ENCODE measurements around the gene IPP. TPM values are rescaled to one million over a fixed set of nuclear protein-coding genes. Genes with fewer than 3 reads are reported as not detected.
"Not testable (repeated sequence)": the region's sequence is repeated elsewhere in the genome, so short reads cannot be mapped to it uniquely, and the experiment has no call there.

IPP gene
- total RNA-seq, 1 donor from 2014 or later: 18.8 TPM

GRCh38 chr1:45753248-45754037, 3.0 kb upstream of the IPP start:
- peaks cover 30% of the 10 kb centered on the region for H3K4me1 Mint-ChIP-seq
- TF ChIP-seq CTCF (conservative IDR thresholded peaks at IDR 0.05): no peak
- peak overlapping the region; percentile 79 for H3K27ac Mint-ChIP-seq (ENCODE audit: unreplicated experiment)
- peak overlapping the region; percentile 46 for H3K4me3 Mint-ChIP-seq
- peaks cover 5% of the 10 kb centered on the region for H3K9me3 Mint-ChIP-seq
- no peak for DNase-seq (ENCODE audit: low read depth, low spot score)
- H3K27me3 Mint-ChIP-seq (ENCODE audit: low read depth): no peaks in the 10 kb centered on the region
- no peaks in the 10 kb centered on the region for H3K36me3 Mint-ChIP-seq (ENCODE audit: low read depth)

- no peaks in the 10 kb centered on the region for H3K36me3 Mint-ChIP-seq (ENCODE audit: low read depth)
- H3K4me3 Mint-ChIP-seq: peak overlapping the region; percentile 29
- no peak overlapping the region for H3K27ac Mint-ChIP-seq (ENCODE audit: unreplicated experiment)
Measured at GRCh38 chr1:45752441-45753052, 2.1 kb upstream of the IPP start.

DNA sequence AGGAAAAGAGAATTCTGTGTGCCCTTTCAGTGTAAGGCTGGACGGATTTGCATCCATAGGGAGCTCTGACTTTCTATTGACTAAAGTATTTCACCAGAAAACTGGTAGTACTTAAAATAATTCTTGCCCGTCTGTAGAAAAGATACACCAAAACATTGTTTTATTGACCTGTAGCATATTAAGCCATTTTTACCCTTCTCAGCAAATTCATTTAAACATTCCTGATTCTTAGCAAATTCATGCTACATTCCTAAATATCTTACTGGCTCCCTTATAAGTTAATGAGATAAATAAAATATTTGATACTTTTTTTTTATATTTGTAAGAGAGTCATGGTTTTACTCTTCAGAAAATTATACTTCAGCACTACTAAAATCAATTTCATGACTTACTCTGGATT, 1.6 kb upstream of the IPP start:
- Mint-ChIP-seq H3K4me3 (peak overlapping the region; percentile 59), H3K9me3 (peaks cover 5% of the 10 kb centered on the region), H3K27ac (ENCODE audit: unreplicated experiment) (no peak overlapping the region), H3K4me1 (peaks cover 30% of the 10 kb centered on the region), H3K27me3 (ENCODE audit: low read depth) (no peaks in the 10 kb centered on the region), H3K36me3 (ENCODE audit: low read depth) (no peaks in the 10 kb centered on the region)
- no peak for DNase-seq (ENCODE audit: low read depth, low spot score)
- no peak for TF ChIP-seq CTCF (conservative IDR thresholded peaks at IDR 0.05)

More at GRCh38 chr1:45752441-45753052, 2.1 kb upstream of the IPP start:
- no peak for TF ChIP-seq CTCF (conservative IDR thresholded peaks at IDR 0.05)
- no peaks in the 10 kb centered on the region for H3K27me3 Mint-ChIP-seq (ENCODE audit: low read depth)
- peaks cover 5% of the 10 kb centered on the region for H3K9me3 Mint-ChIP-seq
- H3K4me1 Mint-ChIP-seq: peaks cover 30% of the 10 kb centered on the region
- DNase-seq (ENCODE audit: low read depth, low spot score): no peak

GRCh38 chr1:45751039-45751838, 786 bp upstream of the IPP start:
- H3K36me3 Mint-ChIP-seq (ENCODE audit: low read depth); H3K9me3 Mint-ChIP-seq; DNase-seq (ENCODE audit: low read depth, low spot score); H3K27me3 Mint-ChIP-seq (ENCODE audit: low read depth): not testable (repeated sequence)
- Mint-ChIP-seq H3K4me3 (peak overlapping the region; percentile 94), H3K27ac (ENCODE audit: unreplicated experiment) (peak overlapping the region; percentile 99), H3K4me1 (peaks cover 30% of the 10 kb centered on the region)

DNA sequence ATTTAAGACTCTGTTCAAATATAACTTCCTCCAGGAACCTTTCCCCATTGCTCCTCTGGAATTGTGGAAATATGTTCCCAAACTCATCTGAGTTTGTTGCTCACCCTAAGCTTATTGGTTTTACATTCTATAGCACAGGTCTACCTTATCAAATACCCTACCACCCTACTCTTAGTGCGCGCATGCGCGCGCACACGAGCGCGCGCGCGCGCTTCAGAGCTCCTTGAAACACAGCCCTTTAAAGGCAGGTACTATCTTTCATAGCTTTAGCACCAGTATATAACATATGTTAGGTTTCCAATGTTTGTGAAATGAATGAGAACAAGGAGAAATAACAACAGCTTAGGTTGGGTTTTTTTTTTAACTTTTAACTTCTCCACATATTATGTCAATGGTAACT, 3.5 kb downstream of the IPP start:
- Mint-ChIP-seq H3K27ac (ENCODE audit: unreplicated experiment) (no peak overlapping the region), H3K9me3 (no peaks in the 10 kb centered on the region), H3K4me3 (no peak overlapping the region), H3K27me3 (ENCODE audit: low read depth) (no peaks in the 10 kb centered on the region), H3K36me3 (ENCODE audit: low read depth) (peaks cover 9% of the 10 kb centered on the region), H3K4me1 (peaks cover 20% of the 10 kb centered on the region)
- no peak for DNase-seq (ENCODE audit: low read depth, low spot score)
- no peak for TF ChIP-seq CTCF (conservative IDR thresholded peaks at IDR 0.05)

- DNase-seq (ENCODE audit: low read depth, low spot score); H3K27ac Mint-ChIP-seq (ENCODE audit: unreplicated experiment); H3K4me1 Mint-ChIP-seq; H3K4me3 Mint-ChIP-seq; H3K27me3 Mint-ChIP-seq (ENCODE audit: low read depth); H3K9me3 Mint-ChIP-seq: not testable (repeated sequence)
- H3K36me3 Mint-ChIP-seq (ENCODE audit: low read depth): peaks cover 22% of the 10 kb centered on the region
Measured at GRCh38 chr1:45739641-45740156, 10.8 kb downstream of the IPP start.

Measured in neural crest cell (in vitro differentiated cells).